Esophagus squamous epithelium (tissue), 5 donors: ENCODE results near the gene DLK1. TPM values are rescaled to one million over a fixed set of nuclear protein-coding genes. Genes with fewer than 3 reads are reported as not detected.

Experiments used
- DNase-seq: peaks from one replicate; lab custom pipeline; 2025; lab: John Stamatoyannopoulos, UW
- H3K27ac ChIP-seq, 4 donors: fragments of 200-600 bp; sonication (generic); one replicate each; pipeline ENCODE4 v1.5.1; 2016 to 2019; ENCODE audit warnings: mild to moderate bottlenecking in 1 of 4
- H3K27me3 ChIP-seq, 4 donors: fragments of 200-600 bp; sonication (generic); 1 replicate in 3 of 4; 2 replicates in 1 of 4; pipeline versions ENCODE4 v1.5.1 to v1.6.0; 2017 to 2021; ENCODE audit warnings: antibody characterized with exemption in 1 of 4
- H3K36me3 ChIP-seq, 3 donors: fragments of 200-600 bp; sonication (generic); one replicate each; pipeline ENCODE4 v1.5.1; 2016 to 2019
- H3K4me1 ChIP-seq, 3 donors: fragments of 200-600 bp; sonication (generic); one replicate each; pipeline ENCODE4 v1.5.1; 2017 to 2019
- H3K4me3 ChIP-seq, 4 donors: fragments of 200-600 bp; sonication (generic); 1 replicate in 3 of 4; 2 replicates in 1 of 4; pipeline ENCODE4 v1.5.1; 2016 to 2019; ENCODE audit warnings: mild to moderate bottlenecking in 2 of 4, moderate library complexity in 1 of 4
- H3K9me3 ChIP-seq, 3 donors: fragments of 200-600 bp; sonication (generic); one replicate each; pipeline ENCODE4 v1.5.1; 2016 to 2019
- POLR2A ChIP-seq, 4 donors: fragments of 450-650 bp; IDR thresholded peaks; one replicate each; pipeline ENCODE4 v1.6.1; 2017; ENCODE audit warnings: antibody characterized with exemption in 4 of 4, mild to moderate bottlenecking in 4 of 4, moderate library complexity in 3 of 4
- WGBS, 2 donors: methylation state at CpG; one replicate each; pipeline ENCODE4 v1.1.5; 2018; 5-methylcytosine and 5-hydroxymethylcytosine counted together
- intact Hi-C: fragments of 100-400 bp; cut with DNase I; formaldehyde crosslinking; loops from one replicate; pipeline ENCODE4 v1.15.0; 2022
- total RNA-seq, 4 donors: library from RNA; depleted of rRNA; stranded (reverse); fragments of >200 nt; gene quantifications; one replicate each; pipeline ENCODE4 v1.1.0, GENCODE V29; 2016
- TF ChIP-seq, protein P1 (sequence below), 6 experiments: fragments of 450-650 bp in 4 of 6; fragments of 200-600 bp in 2 of 6; sonication (generic) in 2 of 6; IDR thresholded peaks; one replicate each; pipeline ENCODE4 v1.5.1; 2016 to 2019; ENCODE audit warnings: antibody characterized with exemption in 6 of 6, mild to moderate bottlenecking in 4 of 6, moderate library complexity in 4 of 6
- donor health status: DM: yes; HTN: yes; CAD: no.

The DLK1 gene
- total RNA-seq, 4 donors from 2014 or later, result not detected

DNA sequence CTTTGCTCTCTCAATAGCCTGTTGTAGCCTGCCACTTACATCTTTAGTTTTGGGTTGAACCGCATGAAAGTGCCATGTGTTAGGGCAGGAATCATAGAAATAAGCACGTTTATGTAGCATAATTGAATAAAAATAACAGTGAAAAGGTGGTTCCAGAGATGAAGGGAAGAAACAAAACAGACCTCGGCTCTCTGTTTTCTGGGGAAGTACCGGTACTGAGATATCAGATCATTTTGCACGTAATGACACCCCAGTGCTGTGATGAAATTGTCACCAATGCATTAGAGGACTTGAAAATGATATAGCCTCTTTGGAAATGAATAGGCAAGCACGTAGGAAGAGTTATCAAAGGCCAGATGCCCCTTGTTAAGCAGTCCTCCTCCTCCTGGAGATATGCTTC, 42.5 kb upstream of the DLK1 start:
- TF ChIP-seq POLR2A (IDR thresholded peaks at IDR 0.05), result no peak
- TF ChIP-seq, protein P1, sequence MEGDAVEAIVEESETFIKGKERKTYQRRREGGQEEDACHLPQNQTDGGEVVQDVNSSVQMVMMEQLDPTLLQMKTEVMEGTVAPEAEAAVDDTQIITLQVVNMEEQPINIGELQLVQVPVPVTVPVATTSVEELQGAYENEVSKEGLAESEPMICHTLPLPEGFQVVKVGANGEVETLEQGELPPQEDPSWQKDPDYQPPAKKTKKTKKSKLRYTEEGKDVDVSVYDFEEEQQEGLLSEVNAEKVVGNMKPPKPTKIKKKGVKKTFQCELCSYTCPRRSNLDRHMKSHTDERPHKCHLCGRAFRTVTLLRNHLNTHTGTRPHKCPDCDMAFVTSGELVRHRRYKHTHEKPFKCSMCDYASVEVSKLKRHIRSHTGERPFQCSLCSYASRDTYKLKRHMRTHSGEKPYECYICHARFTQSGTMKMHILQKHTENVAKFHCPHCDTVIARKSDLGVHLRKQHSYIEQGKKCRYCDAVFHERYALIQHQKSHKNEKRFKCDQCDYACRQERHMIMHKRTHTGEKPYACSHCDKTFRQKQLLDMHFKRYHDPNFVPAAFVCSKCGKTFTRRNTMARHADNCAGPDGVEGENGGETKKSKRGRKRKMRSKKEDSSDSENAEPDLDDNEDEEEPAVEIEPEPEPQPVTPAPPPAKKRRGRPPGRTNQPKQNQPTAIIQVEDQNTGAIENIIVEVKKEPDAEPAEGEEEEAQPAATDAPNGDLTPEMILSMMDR (IDR thresholded peaks at IDR 0.05), result no peak
- peaks cover 0 to 25% (median 8%) of the 10 kb centered on the region in 3 donors for H3K4me1 ChIP-seq
- no peak overlapping the region for H3K4me3 ChIP-seq
- H3K27me3 ChIP-seq, result peaks cover 0 to 17% (median 0%) of the 10 kb centered on the region in 4 donors
- H3K9me3 ChIP-seq, result no peaks in the 10 kb centered on the region
- 56 to 64% methylated on average over 6 of the region's 6 CpGs for WGBS, 2 donors
- no peaks in the 10 kb centered on the region for H3K36me3 ChIP-seq
- no peak overlapping the region for H3K27ac ChIP-seq
- no peak for DNase-seq
- intact Hi-C loops, result no loop called here

DNA sequence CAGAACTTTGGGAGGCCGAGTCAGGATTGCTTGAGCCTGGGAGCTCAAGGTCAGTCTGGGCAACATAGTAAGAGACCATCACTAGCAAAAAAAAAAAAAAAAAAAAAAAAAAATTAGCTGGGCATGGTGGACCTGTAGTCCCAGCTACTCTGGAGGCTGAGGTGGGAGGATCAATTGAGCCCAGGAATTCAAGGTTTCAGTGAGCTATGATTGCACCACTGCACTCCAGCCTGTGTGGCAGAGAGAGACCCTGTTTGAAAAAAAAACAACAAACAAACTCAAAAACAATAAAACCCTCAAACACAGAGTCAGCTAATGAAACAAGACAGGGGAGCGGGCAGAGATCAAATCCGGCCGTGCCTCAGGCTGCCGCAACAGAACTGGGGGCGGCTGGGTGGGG, 41.7 kb upstream of the DLK1 start:
- 71 to 93% methylated on average over 5 of the region's 6 CpGs for WGBS, 2 donors
- TF ChIP-seq, protein P1 (IDR thresholded peaks at IDR 0.05), result no peak
- no peak for TF ChIP-seq POLR2A (IDR thresholded peaks at IDR 0.05)
- no peak for DNase-seq
- H3K27ac ChIP-seq, result no peak overlapping the region
- peaks cover 0 to 17% (median 0%) of the 10 kb centered on the region in 4 donors for H3K27me3 ChIP-seq
- H3K36me3 ChIP-seq, result no peaks in the 10 kb centered on the region
- H3K9me3 ChIP-seq, result no peaks in the 10 kb centered on the region
- intact Hi-C loops, result no loop called here
- H3K4me1 ChIP-seq, result peaks cover 0 to 18% (median under 1%) of the 10 kb centered on the region in 3 donors
- no peak overlapping the region for H3K4me3 ChIP-seq

DNA sequence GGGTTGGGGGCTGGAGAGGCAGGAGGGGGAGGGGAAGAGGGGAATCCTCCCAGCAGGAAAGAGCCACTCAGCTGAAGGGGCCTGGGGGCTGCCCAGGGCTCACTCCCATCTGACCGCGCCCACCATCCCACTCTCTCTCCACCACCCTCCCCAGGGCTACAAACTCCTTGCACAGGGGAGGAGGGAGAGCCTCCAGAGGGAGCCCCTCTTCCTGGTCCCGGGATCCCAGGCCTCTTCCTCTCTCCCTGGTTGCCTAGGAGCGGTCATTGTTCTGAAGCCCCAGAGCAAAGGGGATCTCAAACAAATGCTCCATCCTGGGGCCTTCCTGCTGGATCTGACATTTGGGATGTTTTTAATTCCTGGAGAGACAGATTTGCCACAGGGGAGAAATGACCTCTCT, 39.8 kb upstream of the DLK1 start:
- 50 to 84% methylated on average over 1 to 4 of the region's 4 CpGs for WGBS, 2 donors
- H3K4me1 ChIP-seq, result peaks cover 0 to 19% (median 6%) of the 10 kb centered on the region in 3 donors
- no peaks in the 10 kb centered on the region for H3K36me3 ChIP-seq
- DNase-seq, result no peak
- intact Hi-C loops, result no loop called here
- peaks cover 0 to 27% (median 0%) of the 10 kb centered on the region in 4 donors for H3K27me3 ChIP-seq
- no peak overlapping the region for H3K27ac ChIP-seq
- TF ChIP-seq POLR2A (IDR thresholded peaks at IDR 0.05), result no peak
- TF ChIP-seq, protein P1 (IDR thresholded peaks at IDR 0.05), result no peak
- no peaks in the 10 kb centered on the region for H3K9me3 ChIP-seq
- no peak overlapping the region for H3K4me3 ChIP-seq

DNA sequence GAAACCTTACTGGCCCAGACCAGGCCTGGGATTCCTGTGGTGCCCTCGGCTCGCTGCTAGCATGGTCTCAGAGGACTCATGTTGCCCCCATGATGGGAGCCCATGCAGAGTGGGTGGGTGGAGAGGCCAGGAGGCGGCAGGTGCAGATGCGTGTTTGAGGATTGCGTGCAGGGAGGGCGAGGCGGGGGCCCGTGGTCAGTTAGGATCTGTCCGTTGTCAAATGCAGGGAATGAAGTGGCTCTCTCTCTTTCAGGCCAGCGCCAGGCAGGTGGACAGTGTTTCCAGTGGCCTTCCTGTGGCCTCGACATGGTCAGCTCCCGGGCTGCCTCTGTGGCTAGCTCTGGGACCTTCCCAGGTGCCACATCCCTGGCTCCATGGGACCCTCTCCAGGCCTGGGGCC, 39.3 kb upstream of the DLK1 start:
- 84 to 89% methylated on average over 10 of the region's 12 CpGs for WGBS, 2 donors
- Histone ChIP-seq H3K9me3 (no peaks in the 10 kb centered on the region), H3K27ac (no peak overlapping the region), H3K4me1 (peaks cover 0 to 24% (median 10%) of the 10 kb centered on the region in 3 donors), H3K36me3 (no peaks in the 10 kb centered on the region), H3K27me3 (peaks cover 0 to 27% (median 0%) of the 10 kb centered on the region in 4 donors), H3K4me3 (no peak overlapping the region)
- intact Hi-C loops, result no loop called here
- DNase-seq, result no peak
- no peak for TF ChIP-seq POLR2A (IDR thresholded peaks at IDR 0.05)
- TF ChIP-seq, protein P1 (IDR thresholded peaks at IDR 0.05), result no peak

DNA sequence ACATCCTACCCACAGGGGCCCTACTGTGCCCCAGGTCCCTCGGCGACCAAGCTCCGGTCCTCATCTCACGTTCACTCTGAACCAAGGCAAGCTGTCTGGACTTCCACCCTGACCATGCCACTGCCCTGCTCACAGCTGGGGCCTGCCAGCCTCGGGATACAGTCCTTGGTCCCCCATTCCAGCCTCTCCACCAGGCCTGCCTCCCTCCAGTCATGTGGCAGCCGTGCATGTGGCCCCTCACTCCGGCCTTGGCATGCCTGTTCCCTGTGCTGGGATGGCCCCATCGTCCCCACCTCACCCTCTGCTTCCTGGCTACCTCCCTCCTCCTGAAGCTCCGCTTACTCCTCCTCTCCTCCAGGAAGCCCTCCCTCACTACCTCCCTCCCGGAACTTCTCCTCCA, 38.6 kb upstream of the DLK1 start:
- 81 to 82% methylated on average over 10 of the region's 10 CpGs for WGBS, 2 donors

More for the DNA sequence above, 38.6 kb upstream of the DLK1 start:
- TF ChIP-seq POLR2A (IDR thresholded peaks at IDR 0.05), result no peak
- TF ChIP-seq, protein P1 (IDR thresholded peaks at IDR 0.05), result no peak
- Histone ChIP-seq H3K4me3 (no peak overlapping the region), H3K27me3 (peaks cover 0 to 27% (median 0%) of the 10 kb centered on the region in 4 donors), H3K9me3 (no peaks in the 10 kb centered on the region), H3K27ac (no peak overlapping the region), H3K36me3 (no peaks in the 10 kb centered on the region), H3K4me1 (peaks cover 4 to 31% (median 17%) of the 10 kb centered on the region in 3 donors)
- DNase-seq, result no peak
- intact Hi-C loops, result no loop called here
